ENCODE data around the gene NOTO. TPM values are rescaled to one million over a fixed set of nuclear protein-coding genes. Genes with fewer than 3 reads are reported as not detected.

NOTO gene
- total RNA-seq, 1 experiment from 2014 or later, result 0.66 TPM

DNA sequence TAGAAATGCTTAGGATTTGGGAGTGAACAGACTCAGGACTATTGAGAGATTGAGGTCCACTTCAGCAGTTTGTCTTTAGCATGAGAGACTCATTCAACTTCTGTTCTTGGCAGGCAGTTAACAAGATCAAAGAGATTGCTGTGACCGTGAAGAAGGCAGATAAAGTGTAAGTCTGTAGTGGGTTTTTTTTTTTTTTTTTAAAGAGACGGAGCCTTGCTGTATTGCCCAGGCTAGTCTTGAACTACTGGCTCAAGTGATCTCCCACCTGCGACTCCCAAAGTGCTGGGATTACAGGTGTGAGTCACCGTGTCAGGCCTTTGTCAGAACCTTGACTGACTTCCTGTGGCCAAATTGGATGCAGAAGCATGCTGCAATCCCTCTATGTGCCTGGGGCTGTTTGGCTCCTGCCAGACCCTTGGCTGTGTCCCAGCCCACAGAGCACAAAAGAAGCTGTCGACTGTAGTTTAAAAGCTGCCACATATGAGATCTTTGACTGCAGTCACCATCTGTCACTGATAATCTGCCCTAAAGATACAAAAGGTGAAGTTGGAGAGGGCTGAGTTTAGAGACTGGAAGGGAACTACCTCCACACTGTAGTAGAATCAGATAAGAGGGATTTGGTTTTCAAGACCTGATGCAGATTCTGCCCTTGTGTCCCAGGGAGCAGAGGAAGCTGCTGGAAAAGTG lies 41.7 kb downstream of the NOTO start:
- DNase-seq, result no peak
- Histone ChIP-seq H3K4me1 (ENCODE audit: insufficient read depth, low read length) (no peaks in the 10 kb centered on the region), H3K23ac (ENCODE audit: insufficient read length, low read depth, low read length) (no peak overlapping the region), H3K27me3 (ENCODE audit: insufficient read depth, low read length) (no peaks in the 10 kb centered on the region), H4K91ac (ENCODE audit: insufficient read length, low read depth, low read length) (no peak overlapping the region), H2BK120ac (ENCODE audit: low read depth, low read length, poor library complexity, severe bottlenecking) (no peak overlapping the region), H3K79me2 (ENCODE audit: insufficient read depth, low read length) (peaks cover 3% of the 10 kb centered on the region), H2AK5ac (ENCODE audit: insufficient read length, low read length) (no peak overlapping the region), H3K9ac (ENCODE audit: extremely low read depth, insufficient read length, low read length) (no peak overlapping the region), H3T11ph (ENCODE audit: low read length) (no peak overlapping the region), H3K27ac (ENCODE audit: insufficient read length, low read depth, low read length) (no peak overlapping the region), H3K4me2 (ENCODE audit: insufficient read depth, insufficient read length, low read length) (no peak overlapping the region), H4K20me1 (ENCODE audit: control insufficient read depth, insufficient read depth, insufficient read length) (no peaks in the 10 kb centered on the region), H3K14ac (ENCODE audit: insufficient read depth, low read length) (no peak overlapping the region), H3K56ac (ENCODE audit: insufficient read length, low read depth, low read length) (no peak overlapping the region), H3K9me3 (ENCODE audit: control insufficient read depth, low read depth, low read length) (no peaks in the 10 kb centered on the region), H3K79me1 (ENCODE audit: insufficient read depth, low read depth, low read length, poor library complexity, severe bottlenecking) (no peaks in the 10 kb centered on the region), H2BK15ac (ENCODE audit: low read depth, low read length) (no peak overlapping the region), H2BK12ac (ENCODE audit: insufficient read length, low read depth, low read length) (no peak overlapping the region), H4K8ac (replicated peaks; ENCODE audit: insufficient read length, low read depth, low read length) (no peak overlapping the region), H3K4ac (ENCODE audit: low read depth, low read length) (no peak overlapping the region), H4K5ac (ENCODE audit: insufficient read length, low read depth, low read length) (no peak overlapping the region), H2BK20ac (ENCODE audit: low read depth, low read length, poor library complexity, severe bottlenecking) (no peak overlapping the region), H2BK5ac (ENCODE audit: insufficient read length, low read length) (no peak overlapping the region), H3K18ac (ENCODE audit: insufficient read length, low read depth, low read length) (no peak overlapping the region), H2AFZ (ENCODE audit: low read length) (no peak overlapping the region), H3K23me2 (ENCODE audit: insufficient read length, low read depth, low read length, poor library complexity, severe bottlenecking) (no peaks in the 10 kb centered on the region)
- no CpG with 5 or more reads among the region's 5 CpGs for WGBS (ENCODE audit: extremely low coverage, insufficient read length, low lambda C conversion rate)
- no peak overlapping the region; a peak in 1 of 7 replicates for H3K27ac Mint-ChIP-seq
- TF ChIP-seq, protein P1, sequence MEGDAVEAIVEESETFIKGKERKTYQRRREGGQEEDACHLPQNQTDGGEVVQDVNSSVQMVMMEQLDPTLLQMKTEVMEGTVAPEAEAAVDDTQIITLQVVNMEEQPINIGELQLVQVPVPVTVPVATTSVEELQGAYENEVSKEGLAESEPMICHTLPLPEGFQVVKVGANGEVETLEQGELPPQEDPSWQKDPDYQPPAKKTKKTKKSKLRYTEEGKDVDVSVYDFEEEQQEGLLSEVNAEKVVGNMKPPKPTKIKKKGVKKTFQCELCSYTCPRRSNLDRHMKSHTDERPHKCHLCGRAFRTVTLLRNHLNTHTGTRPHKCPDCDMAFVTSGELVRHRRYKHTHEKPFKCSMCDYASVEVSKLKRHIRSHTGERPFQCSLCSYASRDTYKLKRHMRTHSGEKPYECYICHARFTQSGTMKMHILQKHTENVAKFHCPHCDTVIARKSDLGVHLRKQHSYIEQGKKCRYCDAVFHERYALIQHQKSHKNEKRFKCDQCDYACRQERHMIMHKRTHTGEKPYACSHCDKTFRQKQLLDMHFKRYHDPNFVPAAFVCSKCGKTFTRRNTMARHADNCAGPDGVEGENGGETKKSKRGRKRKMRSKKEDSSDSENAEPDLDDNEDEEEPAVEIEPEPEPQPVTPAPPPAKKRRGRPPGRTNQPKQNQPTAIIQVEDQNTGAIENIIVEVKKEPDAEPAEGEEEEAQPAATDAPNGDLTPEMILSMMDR (conservative IDR thresholded peaks at IDR 0.05), result no peak
- peaks cover 44 to 92% (median 90%) of the 10 kb centered on the region in 3 experiments for H3K36me3 Mint-ChIP-seq (ENCODE audit: insufficient read depth in 1 of 3, low read depth in 3 of 3)
- no peak overlapping the region for H3K4me3 Mint-ChIP-seq
- no peaks in the 10 kb centered on the region for H3K27me3 Mint-ChIP-seq (ENCODE audit: low read depth)
- no peaks in the 10 kb centered on the region for H3K9me3 Mint-ChIP-seq
- H3K4me1 Mint-ChIP-seq, result peaks cover 0 to 3% of the 10 kb centered on the region in 2 experiments; a peak in 1 of 4 replicates

All from H9 (cell line).